Endothelial cell of umbilical vein (primary cell): ENCODE measurements around the gene RD3L. TPM values are rescaled to one million over a fixed set of nuclear protein-coding genes. Genes with fewer than 3 reads are reported as not detected.

ENCODE experiments used
- BruUV-seq: library from RNA; stranded (reverse); fragments of 400-500 nt; replicated peaks from 2 replicates; lab custom pipeline; 2021; lab: Mats Ljungman, UMichigan
- CTCF ChIA-PET: fragments of 300-600, 350-600 bp; sonication (Branson Sonifier 250); formaldehyde crosslinking; loops from one replicate; lab custom pipeline; 2021; ENCODE audit warnings: antibody characterized with exemption, inconsistent platforms; lab: Charles Lee
- POLR2A ChIA-PET: fragments of 300-600, 350-600 bp; sonication (Branson Sonifier 250); formaldehyde crosslinking; loops from one replicate; lab custom pipeline; 2021; ENCODE audit warnings: antibody characterized with exemption, inconsistent platforms; lab: Charles Lee
- DNase-seq: peaks from one replicate; pipeline ENCODE4 v3.0.0-alpha.2; 2011; ENCODE audit warnings: low read depth, low spot score
- FAIRE-seq: peaks from 2 replicates; lab custom pipeline; 2011; peaks lifted over from hg19 to GRCh38; lab: Jason Lieb, UNC
- H2AFZ ChIP-seq: 2 replicates; pipeline ENCODE4 v1.6.0; 2012; ENCODE audit warnings: low read depth, low read length, control low read depth, inconsistent platforms
- H3K27ac ChIP-seq: 2 replicates; pipeline ENCODE4 v1.5.1; 2011; ENCODE audit warnings: low read depth, mild to moderate bottlenecking, control low read depth, low read length, moderate library complexity; ENCODE audit not compliant: insufficient read depth
- H3K27me3 ChIP-seq, 2 experiments: 2 replicates each; pipeline versions ENCODE4 v1.6.0 to v1.6.1; 2011; ENCODE audit warnings: low read length in 2 of 2, mixed read lengths in 1 of 2; ENCODE audit not compliant: control insufficient read depth in 2 of 2, insufficient read depth in 2 of 2
- H3K36me3 ChIP-seq, 2 experiments: 2 replicates in 1 of 2; 3 replicates in 1 of 2; pipeline ENCODE4 v1.5.1; 2011; ENCODE audit warnings: low read length in 2 of 2, mild to moderate bottlenecking in 1 of 2, moderate library complexity in 1 of 2; ENCODE audit not compliant: control insufficient read depth in 2 of 2, insufficient read depth in 2 of 2; ENCODE audit errors: extremely low read depth in 1 of 2
- H3K4me1 ChIP-seq: 3 replicates; pipeline ENCODE4 v1.5.1; 2011; ENCODE audit warnings: mild to moderate bottlenecking, low read length; ENCODE audit not compliant: control insufficient read depth, insufficient read depth; ENCODE audit errors: extremely low read depth
- H3K4me2 ChIP-seq: 2 replicates; pipeline ENCODE4 v1.6.1; 2011; ENCODE audit warnings: low read length, control low read depth, mixed read lengths; ENCODE audit not compliant: insufficient read depth
- H3K4me3 ChIP-seq, 3 experiments: fragments of 200-600 bp in 1 of 3; sonication (generic), shearing (Covaris generic) in 1 of 3; replicated peaks in 1 of 3; 2 replicates each; pipeline ENCODE4 v1.5.1; 2011 to 2016; ENCODE audit warnings: control low read depth in 3 of 3, low read length in 3 of 3, mild to moderate bottlenecking in 2 of 3, inconsistent platforms in 1 of 3, low read depth in 1 of 3, moderate library complexity in 1 of 3; ENCODE audit not compliant: insufficient read depth in 1 of 3
- H3K79me2 ChIP-seq: 2 replicates; pipeline ENCODE4 v1.6.0; 2012; ENCODE audit warnings: low read length, inconsistent platforms; ENCODE audit not compliant: control insufficient read depth, insufficient read depth
- H3K9ac ChIP-seq: replicated peaks from 2 replicates; pipeline ENCODE3; 2011; ENCODE audit warnings: low read length, control low read depth; ENCODE audit not compliant: insufficient read depth; ENCODE audit errors: extremely low read depth
- H3K9me1 ChIP-seq: replicated peaks from 3 replicates; pipeline ENCODE4 v1.6.0; 2011; ENCODE audit warnings: mild to moderate bottlenecking, low read length; ENCODE audit not compliant: control insufficient read depth, insufficient read depth; ENCODE audit errors: extremely low read depth
- H3K9me3 ChIP-seq: replicated peaks from 2 replicates; pipeline ENCODE4 v1.5.1; 2012; ENCODE audit warnings: low read length, inconsistent platforms; ENCODE audit not compliant: control insufficient read depth, insufficient read depth
- H4K20me1 ChIP-seq: replicated peaks from 2 replicates; pipeline ENCODE3; 2011; ENCODE audit warnings: mild to moderate bottlenecking, low read length; ENCODE audit not compliant: control insufficient read depth, insufficient read depth; ENCODE audit errors: extremely low read depth
- CTCF ChIP-seq, 2 donors: IDR thresholded peaks; 1 replicate in 1 of 2; 2 replicates in 1 of 2; pipeline ENCODE4 v1.5.1; 2011; ENCODE audit warnings: low read length in 2 of 2, mild to moderate bottlenecking in 2 of 2, moderate library complexity in 2 of 2, control low read depth in 1 of 2, inconsistent platforms in 1 of 2, low read depth in 1 of 2; ENCODE audit not compliant: insufficient read depth in 1 of 2; ENCODE audit errors: extremely low read depth in 1 of 2
- EZH2 ChIP-seq: IDR thresholded peaks from 2 replicates; pipeline ENCODE4 v1.6.1; 2012; ENCODE audit warnings: borderline replicate concordance, low read depth, mild to moderate bottlenecking, moderate library complexity, low read length, inconsistent platforms; ENCODE audit not compliant: severe bottlenecking
- FOS ChIP-seq: IDR thresholded peaks from 2 replicates; pipeline ENCODE4 v1.6.1; 2011; ENCODE audit warnings: mild to moderate bottlenecking, low read length, moderate library complexity, borderline replicate concordance; ENCODE audit not compliant: insufficient read depth
- GATA2 ChIP-seq: IDR thresholded peaks from 2 replicates; pipeline ENCODE4 v1.7.0; 2011; ENCODE audit warnings: low read depth, mild to moderate bottlenecking, moderate library complexity, mixed read lengths, low read length; ENCODE audit not compliant: insufficient read length, insufficient read depth
- JUN ChIP-seq: IDR thresholded peaks from 2 replicates; pipeline ENCODE4 v1.6.1; 2011; ENCODE audit warnings: borderline replicate concordance, low read depth; ENCODE audit not compliant: insufficient read length, insufficient read depth
- MAX ChIP-seq: IDR thresholded peaks from 2 replicates; pipeline ENCODE4 v1.6.1; 2011; ENCODE audit not compliant: insufficient read depth, insufficient read length
- MYC ChIP-seq: IDR thresholded peaks from one replicate; pipeline ENCODE4 v1.6.1; 2011; ENCODE audit warnings: mild to moderate bottlenecking, low read depth, low read length
- POLR2A ChIP-seq: IDR thresholded peaks from 2 replicates; pipeline ENCODE4 v1.6.1; 2012; ENCODE audit warnings: low read depth, mild to moderate bottlenecking, control low read depth, low read length
- POLR2AphosphoS5 ChIP-seq: IDR thresholded peaks from 2 replicates; pipeline ENCODE4 v1.6.1; 2012; ENCODE audit warnings: low read depth, mild to moderate bottlenecking, control low read depth, low read length, moderate library complexity; ENCODE audit not compliant: insufficient read depth
- dilution Hi-C: fragments of 300-500 bp; cut with MboI; formaldehyde crosslinking; loops from one replicate; pipeline ENCODE4 v1.15.0; 2019; ENCODE audit warnings: low sequenced_read_pairs; ENCODE audit not compliant: extremely low pct_ligation_motif_present
- intact Hi-C: fragments of 100-400 bp; cut with micrococcal nuclease; formaldehyde crosslinking; loops from one replicate; pipeline ENCODE4 v1.10.0; 2022
- polyA plus RNA-seq, 4 experiments: library from polyadenylated mRNA; depleted of rRNA in 3 of 4; stranded (reverse) in 3 of 4; unstranded in 1 of 4; fragments of >200 nt; gene quantifications; 2 replicates each; pipeline versions ENCODE4 v1.2.1 to v1.2.3, GENCODE V29; 2011 to 2012; ENCODE audit warnings: missing spikeins in 1 of 4
- total RNA-seq: library from RNA; stranded (reverse); gene quantifications from 2 replicates; pipeline ENCODE4 v1.2.3, GENCODE V29; 2021

The RD3L gene
- total and polyA plus RNA-seq, 2 donors (not counting 3 experiments of a cell fraction or from before 2014, with no cell fraction given): not detected

GRCh38 chr14:103894034-103894722, 48.2 kb downstream of the RD3L start:
- H2AFZ ChIP-seq: no peak overlapping the region
- no peaks in the 10 kb centered on the region for H3K79me2 ChIP-seq
- no TSS peak for BruUV-seq
- no peaks in the 10 kb centered on the region for H3K27me3 ChIP-seq
- TF ChIP-seq CTCF (IDR thresholded peaks at IDR 0.05; ENCODE audit: extremely low read depth in 1 of 2, insufficient read depth in 1 of 2, low read depth in 1 of 2, low read length in 2 of 2) (no peak), POLR2AphosphoS5 (no peak), FOS (no peak), GATA2 (no peak), POLR2A (no peak), EZH2 (no peak), MAX (no peak), MYC (no peak), JUN (no peak)
- H3K4me3 ChIP-seq: no peak overlapping the region
- no peak overlapping the region for H3K9ac ChIP-seq
- H3K27ac ChIP-seq: no peak overlapping the region
- ChIA-PET POLR2A (no interaction called here), CTCF (no interaction called here)
- peaks cover 7% of the 10 kb centered on the region for H3K4me1 ChIP-seq
- H4K20me1 ChIP-seq: no peaks in the 10 kb centered on the region
- intact Hi-C loops: no loop called here
- FAIRE-seq (no peak), DNase-seq (no peak)
- H3K9me1 ChIP-seq: no peaks in the 10 kb centered on the region
- no peaks in the 10 kb centered on the region for H3K9me3 ChIP-seq
- H3K36me3 ChIP-seq: no peaks in the 10 kb centered on the region
- dilution Hi-C loops: no loop called here
- no peak overlapping the region for H3K4me2 ChIP-seq
